Heart right ventricle (tissue), 16 donors: Measurements from ENCODE around the gene ME1. TPM values are rescaled to one million over a fixed set of nuclear protein-coding genes. Genes with fewer than 3 reads are reported as not detected.

Source experiments
- ATAC-seq, 8 donors: fragments of 200-7000 bp; cut with Tn5 transposase; one replicate each; pipeline ENCODE4 v1.9.1; 2020; ENCODE audit warnings: mild to moderate bottlenecking in 8 of 8, moderate library complexity in 8 of 8, moderate number of reproducible peaks in 1 of 8
- DNase-seq, 2 donors: peaks; one replicate each; pipeline ENCODE4 v3.0.0-alpha.2; 2020
- H3K27ac ChIP-seq, 10 donors: fragments of 200-600 bp; sonication (generic) in 2 of 10; one replicate each; pipeline versions ENCODE4 v1.5.0 to v1.8.0; 2020 to 2022; ENCODE audit warnings: mild to moderate bottlenecking in 3 of 10
- H3K27me3 ChIP-seq, 7 donors: fragments of 200-600 bp; one replicate each; pipeline ENCODE4 v1.8.0; 2021 to 2022; ENCODE audit warnings: mild to moderate bottlenecking in 2 of 7
- H3K36me3 ChIP-seq, 9 donors: fragments of 200-600 bp; sonication (generic) in 1 of 9; one replicate each; pipeline versions ENCODE4 v1.5.0 to v1.8.0; 2020 to 2022; ENCODE audit warnings: mild to moderate bottlenecking in 2 of 9
- H3K4me1 ChIP-seq, 9 donors: fragments of 200-600 bp; sonication (generic) in 1 of 9; one replicate each; pipeline versions ENCODE4 v1.5.0 to v1.8.0; 2020 to 2022; ENCODE audit warnings: mild to moderate bottlenecking in 4 of 9
- H3K4me3 ChIP-seq, 10 donors: fragments of 200-600 bp; sonication (generic) in 2 of 10; one replicate each; pipeline versions ENCODE4 v1.5.0 to v1.8.0; 2020 to 2022; ENCODE audit warnings: mild to moderate bottlenecking in 7 of 10, moderate library complexity in 2 of 10
- H3K9me3 ChIP-seq, 11 donors: fragments of 200-600 bp in 10 of 11; sonication (generic) in 2 of 11; one replicate each; pipeline versions ENCODE4 v1.5.0 to v1.8.0; 2013 to 2022; ENCODE audit warnings: mild to moderate bottlenecking in 2 of 11, control low read depth in 1 of 11, moderate library complexity in 1 of 11
- CTCF ChIP-seq, 9 donors: fragments of 200-600 bp; sonication (generic) in 2 of 9; IDR thresholded peaks; one replicate each; pipeline versions ENCODE4 v1.5.0 to v1.8.0; 2021 to 2022; ENCODE audit warnings: antibody characterized with exemption in 9 of 9, mild to moderate bottlenecking in 5 of 9, moderate library complexity in 1 of 9
- WGBS, 2 donors: extraction: QIAGEN DNeasy Blood & Tissue Kit; methylation state at CpG; one replicate each; pipeline ENCODE4 v1.1.7; 2013; ENCODE audit warnings: inconsistent platforms in 1 of 2; 5-methylcytosine and 5-hydroxymethylcytosine counted together
- intact Hi-C, 10 donors: fragments of 100-400 bp; cut with DNase I; formaldehyde crosslinking; loops; one replicate each; pipeline versions ENCODE4 v1.11.1 to v1.14.2; 2022
- polyA plus RNA-seq, 2 donors: library from polyadenylated mRNA; stranded (reverse); fragments of 200-250 nt; gene quantifications; one replicate each; pipeline ENCODE4 v1.2.3, GENCODE V29; 2013
- total RNA-seq, 10 donors: library from RNA; stranded (reverse); fragmentation: NEBNext Ultra II Directional in 3 of 10; extraction: Animal tissue kit (Norgen Biotek cat#: 25700) in 3 of 10; gene quantifications; one replicate each; pipeline versions ENCODE4 v1.2.1 to v1.2.4, GENCODE V29; 2021 to 2023
- donor health status: Arrhythmogenic right ventricular cardiomyopathy.
- donor health status: ischemic (EF 13 %, LVEDD 7.1; RV severe dilation, severe dysfunction).
- donor health status: healthy with polysubstance abuse.
- donor health status: DM: no; HTN: yes; CAD: no.
- donor health status: DM: no; HTN: no; CAD: no.
- donor health status: ischemic (EF 25% LVEDD 6.9; RV normal size, moderate dysfunction).
- donor health status: ischemic (EF 25% LVEDD 5.7; RV mildly dilated, moderate dysfunction).
- donor health status: healthy.
- donor health status: DM: yes; HTN: yes; CAD: no.
- donor health status: Ischemic cardiomyopathy.
- donor health status: ischemic (EF 35%, LVEDD 5.7; RV mildly dilated, moderate dysfunction).
- donor health status: nonischemic (EF 11% LVEDD 7.7; RV severe dilation, severe dysfunction).
- donor health status: DM: yes; HTN: yes; CAD: no.
- donor health status: PGD.
- donor health status: ischemic (EF 29% LVEDD 5.4; RV normal size, mild dysfunction).
- donor health status: nonischemic (EF 23%, LVEDD 6.1; RV moderate dilation, normal function).

ME1 gene
- total and polyA plus RNA-seq, 12 donors = 4.1 to 26.6 (median 17.2) TPM

- Histone ChIP-seq H3K36me3 (no peaks in the 10 kb centered on the region), H3K9me3 (no peaks in the 10 kb centered on the region), H3K27me3 (no peaks in the 10 kb centered on the region), H3K27ac (no peak overlapping the region), H3K4me1 (peaks cover 0 to 24% (median 4%) of the 10 kb centered on the region in 9 donors), H3K4me3 (no peak overlapping the region)
- TF ChIP-seq CTCF (IDR thresholded peaks at IDR 0.05) = no peak
- DNase-seq (no peak), ATAC-seq (no peak)
- intact Hi-C loops = loop anchor here in 1 of 10 donors (5.0 kb wide), 1 partner anchor 39 kb away; no protein-coding TSS in a partner anchor
Measured at GRCh38 chr6:83433177-83433576, 2.3 kb upstream of the ME1 start.

- peaks cover 0 to 29% (median 4%) of the 10 kb centered on the region in 9 donors for H3K4me1 ChIP-seq
- no peaks in the 10 kb centered on the region for H3K9me3 ChIP-seq
- TF ChIP-seq CTCF (IDR thresholded peaks at IDR 0.05) = no peak
- no peak for DNase-seq
- intact Hi-C loops = loop anchor here in 1 of 10 donors (5.0 kb wide), 1 partner anchor 40 kb away; no protein-coding TSS in a partner anchor
- ATAC-seq = no peak
- no peak overlapping the region for H3K27ac ChIP-seq
- no peaks in the 10 kb centered on the region for H3K36me3 ChIP-seq
- WGBS, 2 donors = 91 to 93% methylated on average over 2 of the region's 2 CpGs
- no peaks in the 10 kb centered on the region for H3K27me3 ChIP-seq
- no peak overlapping the region for H3K4me3 ChIP-seq
Measured at GRCh38 chr6:83432636-83433035, 1.8 kb upstream of the ME1 start.

GRCh38 chr6:83431545-83432155 is 799 bp upstream of the ME1 start:
- DNase-seq = no peak

More at GRCh38 chr6:83431545-83432155, 799 bp upstream of the ME1 start:
- no peak for TF ChIP-seq CTCF (IDR thresholded peaks at IDR 0.05)
- 83 to 86% methylated on average over 19 of the region's 19 CpGs for WGBS, 2 donors
- peak in 4 of 8 donors; percentile 11 to 27 (median 13) for ATAC-seq
- peaks cover 0 to 29% (median 4%) of the 10 kb centered on the region in 9 donors for H3K4me1 ChIP-seq
- H3K9me3 ChIP-seq = no peaks in the 10 kb centered on the region
- H3K36me3 ChIP-seq = no peaks in the 10 kb centered on the region
- H3K27me3 ChIP-seq = no peaks in the 10 kb centered on the region
- H3K4me3 ChIP-seq = peak overlapping the region in 9 of 10 donors; percentile 56 to 87 (median 72)
- H3K27ac ChIP-seq = peak overlapping the region in 9 of 10 donors; percentile 54 to 87 (median 70)
- intact Hi-C loops = loop anchor here in 1 of 10 donors (5.0 kb wide), 1 partner anchor 41 kb away; no protein-coding TSS in a partner anchor
